Measurements from ENCODE around the gene RAP1GAP2. TPM values are rescaled to one million over a fixed set of nuclear protein-coding genes. Genes with fewer than 3 reads are reported as not detected.
A peak's percentile ranks its signal among the peaks of the same experiment; 100 is the strongest.
"Not testable (repeated sequence)": the region's sequence is repeated elsewhere in the genome, so short reads cannot be mapped to it uniquely, and the experiment has no call there.

The RAP1GAP2 gene
- total RNA-seq, 2 donors from 2014 or later, result 77.3 to 109 TPM

DNA sequence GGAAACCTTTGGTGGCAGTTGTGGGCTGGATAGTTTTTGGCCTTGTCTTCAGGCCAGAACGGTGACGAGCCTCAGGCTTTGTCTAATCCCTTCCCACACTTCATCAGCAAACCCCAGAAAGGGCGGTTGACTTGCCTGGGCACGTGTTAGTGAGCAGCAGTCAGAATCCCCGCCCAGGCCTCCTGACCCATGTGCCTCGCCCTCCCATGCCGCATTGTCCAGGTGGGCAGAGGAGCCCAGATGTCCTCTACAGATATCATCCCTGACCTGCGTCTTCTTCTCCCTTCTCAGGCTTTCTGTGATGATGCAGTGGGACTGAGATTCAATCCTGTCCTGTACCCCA, 184.6 kb downstream of the RAP1GAP2 start:
- Mint-ChIP-seq H3K4me1 (peaks cover 4% of the 10 kb centered on the region), H3K4me3 (no peak overlapping the region), H3K27me3 (no peaks in the 10 kb centered on the region), H3K36me3 (ENCODE audit: low read depth) (peaks cover 5% of the 10 kb centered on the region), H3K27ac (no peak overlapping the region)
- ATAC-seq (no peak), DNase-seq (no peak)
- no peaks in the 10 kb centered on the region for H3K9me3 ChIP-seq (ENCODE audit: control insufficient read depth, low read length, poor library complexity, severe bottlenecking)

- Mint-ChIP-seq H3K4me3 (no peak overlapping the region), H3K36me3 (ENCODE audit: low read depth) (peaks cover 5% of the 10 kb centered on the region), H3K4me1 (peaks cover 3% of the 10 kb centered on the region), H3K27me3 (no peaks in the 10 kb centered on the region), H3K27ac (no peak overlapping the region)
- DNase-seq (no peak), ATAC-seq (no peak)
- no peaks in the 10 kb centered on the region for H3K9me3 ChIP-seq (ENCODE audit: control insufficient read depth, low read length, poor library complexity, severe bottlenecking)
These were observed 185.1 kb downstream of the RAP1GAP2 start for GRCh38 chr17:2981325-2981724.

DNA sequence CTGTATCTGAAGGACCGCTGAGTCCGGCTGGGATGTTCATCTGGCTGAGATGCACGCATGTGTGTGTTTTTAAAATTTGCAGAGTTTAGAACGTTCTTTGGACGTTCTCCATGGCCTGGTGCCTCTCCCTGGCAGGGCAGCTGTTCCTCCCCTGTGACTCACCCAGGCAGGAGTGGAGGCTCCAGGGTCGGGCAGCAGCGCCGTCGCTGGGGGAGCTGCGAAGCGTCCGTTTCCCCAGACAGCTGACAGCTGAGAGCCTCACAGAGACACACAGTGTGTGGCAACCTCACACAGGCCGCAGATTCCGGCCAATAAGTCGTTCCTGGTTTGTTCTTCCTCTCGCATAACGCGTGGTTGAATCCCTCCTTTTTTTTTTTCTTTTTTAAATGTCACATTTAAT, 186.6 kb downstream of the RAP1GAP2 start:
- Mint-ChIP-seq H3K27me3 (no peaks in the 10 kb centered on the region), H3K4me3 (no peak overlapping the region), H3K4me1 (no peaks in the 10 kb centered on the region), H3K36me3 (ENCODE audit: low read depth) (peaks cover 3% of the 10 kb centered on the region), H3K27ac (no peak overlapping the region)
- DNase-seq (no peak), ATAC-seq (no peak)
- no peaks in the 10 kb centered on the region for H3K9me3 ChIP-seq (ENCODE audit: control insufficient read depth, low read length, poor library complexity, severe bottlenecking)

- no peaks in the 10 kb centered on the region for H3K27me3 Mint-ChIP-seq
- DNase-seq (no peak), ATAC-seq (no peak)
- H3K4me3 Mint-ChIP-seq, result no peak overlapping the region
- no peaks in the 10 kb centered on the region for H3K9me3 ChIP-seq (ENCODE audit: control insufficient read depth, low read length, poor library complexity, severe bottlenecking)
- H3K36me3 Mint-ChIP-seq (ENCODE audit: low read depth), result peaks cover 4% of the 10 kb centered on the region
- no peak overlapping the region for H3K27ac Mint-ChIP-seq
- no peaks in the 10 kb centered on the region for H3K4me1 Mint-ChIP-seq
These were observed 187.0 kb downstream of the RAP1GAP2 start for GRCh38 chr17:2983255-2983654.

DNA sequence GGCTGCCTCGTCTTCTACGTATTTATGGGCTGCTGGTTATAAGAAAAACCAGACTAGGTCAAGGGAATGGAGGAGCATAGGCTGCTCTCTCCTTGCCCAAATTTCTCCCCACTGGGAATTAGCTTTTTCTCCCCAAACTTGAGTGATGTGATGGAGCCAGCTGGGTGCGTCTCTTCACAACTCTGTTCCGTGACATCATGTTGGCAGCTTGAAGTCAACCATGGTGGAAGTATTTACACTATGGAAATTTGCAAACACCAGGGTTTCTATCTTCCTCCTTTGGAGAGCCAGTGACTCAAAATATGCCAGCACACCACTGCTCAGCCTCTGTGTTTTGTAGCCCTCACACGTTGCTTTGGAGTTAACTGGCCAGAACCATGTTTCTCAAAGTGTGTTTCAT, 189.1 kb downstream of the RAP1GAP2 start:
- H3K9me3 ChIP-seq (ENCODE audit: control insufficient read depth, low read length, poor library complexity, severe bottlenecking), result no peaks in the 10 kb centered on the region
- Mint-ChIP-seq H3K4me3 (no peak overlapping the region), H3K27ac (no peak overlapping the region), H3K36me3 (ENCODE audit: low read depth) (peaks cover 4% of the 10 kb centered on the region), H3K4me1 (no peaks in the 10 kb centered on the region), H3K27me3 (no peaks in the 10 kb centered on the region)
- DNase-seq (no peak), ATAC-seq (no peak)

DNA sequence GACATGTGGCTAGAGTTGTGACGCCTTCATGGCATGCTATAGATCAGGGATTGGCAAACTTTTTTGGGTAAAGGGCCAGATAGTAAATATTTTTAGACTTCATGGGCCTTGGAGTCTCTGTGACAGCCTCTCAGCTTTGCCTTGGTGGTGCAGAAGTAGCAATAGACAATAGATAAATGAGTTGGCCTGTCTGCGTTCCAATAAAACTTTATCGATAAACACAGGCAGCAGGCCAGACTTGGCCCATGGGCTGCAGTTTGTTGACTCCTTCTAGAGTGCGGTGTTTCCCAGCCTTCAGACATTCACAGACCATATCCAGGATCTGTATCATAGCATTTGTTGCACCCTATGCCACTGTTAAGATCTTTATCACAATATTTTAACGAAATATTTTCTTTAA, 190.7 kb downstream of the RAP1GAP2 start:
- H3K27ac Mint-ChIP-seq, result no peak overlapping the region
- no peaks in the 10 kb centered on the region for H3K27me3 Mint-ChIP-seq
- H3K4me1 Mint-ChIP-seq, result no peaks in the 10 kb centered on the region
- DNase-seq (no peak), ATAC-seq (no peak)
- H3K36me3 Mint-ChIP-seq (ENCODE audit: low read depth), result peaks cover 4% of the 10 kb centered on the region
- H3K9me3 ChIP-seq (ENCODE audit: control insufficient read depth, low read length, poor library complexity, severe bottlenecking), result no peaks in the 10 kb centered on the region
- no peak overlapping the region for H3K4me3 Mint-ChIP-seq

DNA sequence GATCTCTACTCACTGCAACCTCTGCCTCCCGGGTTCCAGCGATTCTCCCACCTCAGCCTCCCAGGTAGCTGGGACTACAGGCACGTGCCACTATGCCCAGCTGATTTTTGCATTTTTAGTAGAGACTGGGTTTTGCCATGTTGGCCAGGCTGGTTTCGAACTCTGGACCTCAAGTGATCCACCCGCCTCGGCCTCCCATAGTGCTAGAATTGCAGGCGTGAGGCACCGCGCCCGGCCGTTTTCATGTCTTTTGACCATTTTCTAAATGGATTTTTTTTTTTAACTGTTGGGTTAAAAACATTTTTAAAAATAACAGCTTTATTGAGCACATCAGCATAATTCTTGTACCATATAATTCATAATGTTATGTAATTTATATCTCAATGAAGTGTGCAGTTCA, 193.2 kb downstream of the RAP1GAP2 start:
- not testable (repeated sequence) for H3K27me3 Mint-ChIP-seq; H3K27ac Mint-ChIP-seq; H3K4me3 Mint-ChIP-seq; H3K9me3 ChIP-seq (ENCODE audit: control insufficient read depth, low read length, poor library complexity, severe bottlenecking); H3K36me3 Mint-ChIP-seq (ENCODE audit: low read depth); DNase-seq; H3K4me1 Mint-ChIP-seq; ATAC-seq

- H3K4me3 Mint-ChIP-seq, result no peak overlapping the region
- no peaks in the 10 kb centered on the region for H3K9me3 ChIP-seq (ENCODE audit: control insufficient read depth, low read length, poor library complexity, severe bottlenecking)
- H3K36me3 Mint-ChIP-seq (ENCODE audit: low read depth), result peaks cover 5% of the 10 kb centered on the region
- H3K27ac Mint-ChIP-seq, result no peak overlapping the region
- H3K4me1 Mint-ChIP-seq, result no peaks in the 10 kb centered on the region
- ATAC-seq (no peak), DNase-seq (no peak)
- no peaks in the 10 kb centered on the region for H3K27me3 Mint-ChIP-seq
These were observed 193.6 kb downstream of the RAP1GAP2 start for GRCh38 chr17:2989855-2990254.

DNA sequence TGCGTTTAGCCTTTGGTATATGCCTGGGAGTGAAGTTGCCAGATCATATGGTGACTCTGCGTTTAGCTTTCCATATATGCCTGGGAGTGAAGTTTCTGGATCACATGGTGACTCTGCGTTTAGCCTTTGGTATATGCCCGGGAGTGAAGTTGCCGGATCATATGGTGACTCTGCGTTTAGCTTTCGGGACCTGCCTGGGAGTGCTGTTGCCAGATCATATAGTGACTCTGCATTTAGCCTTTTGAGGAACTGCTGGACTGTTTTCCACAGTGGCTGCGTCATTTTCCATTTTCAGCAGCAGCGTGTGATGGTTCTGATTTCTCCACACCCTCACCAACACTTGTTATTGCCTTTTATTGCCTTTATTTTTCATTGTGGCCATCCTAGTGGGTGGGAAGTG, 194.2 kb downstream of the RAP1GAP2 start:
- H3K36me3 Mint-ChIP-seq (ENCODE audit: low read depth), result peaks cover 3% of the 10 kb centered on the region
- no peak for DNase-seq
- no peak overlapping the region for H3K4me3 Mint-ChIP-seq
- no peak for ATAC-seq
- H3K4me1 Mint-ChIP-seq, result no peaks in the 10 kb centered on the region
- H3K27ac Mint-ChIP-seq, result no peak overlapping the region
- H3K9me3 ChIP-seq (ENCODE audit: control insufficient read depth, low read length, poor library complexity, severe bottlenecking), result no peaks in the 10 kb centered on the region
- no peaks in the 10 kb centered on the region for H3K27me3 Mint-ChIP-seq

DNA sequence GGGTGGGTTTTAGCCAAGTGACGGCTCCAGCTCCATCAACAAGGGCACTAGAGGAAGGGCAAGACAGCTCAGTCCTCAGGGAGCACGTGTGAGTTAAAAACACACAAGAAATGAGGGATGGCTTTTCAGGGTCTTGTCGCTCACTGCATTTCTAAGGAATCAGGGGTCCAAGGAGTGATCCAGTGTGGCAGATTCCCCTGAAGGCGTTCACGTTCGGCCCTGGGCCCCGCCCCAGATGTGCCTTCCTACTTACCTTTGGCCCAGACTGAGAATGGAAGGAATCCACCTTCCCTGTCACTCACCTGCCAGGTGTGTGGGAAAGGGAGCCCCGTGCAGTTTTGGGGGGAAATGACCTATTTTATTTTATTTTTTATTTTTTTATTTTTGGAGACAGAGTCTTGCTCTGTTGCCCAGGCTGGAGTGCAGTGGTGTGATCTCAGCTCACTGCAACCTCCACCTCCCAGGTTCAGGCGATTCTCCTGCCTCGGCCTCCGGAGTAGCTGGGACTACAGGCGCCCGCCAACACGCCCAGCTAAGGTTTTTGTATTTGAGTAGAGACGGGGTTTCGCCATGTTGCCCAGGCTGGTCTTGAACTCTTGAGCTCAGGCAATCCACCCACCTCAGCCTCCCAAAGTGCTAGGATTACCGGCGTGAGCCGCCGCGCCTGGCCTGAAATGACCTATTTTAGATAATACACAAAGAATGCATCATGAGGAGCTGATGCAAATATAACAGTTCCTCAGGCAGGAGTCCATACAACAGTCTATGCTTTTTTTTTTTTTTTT, 195.3 kb downstream of the RAP1GAP2 start:
- not testable (repeated sequence) for H3K4me1 Mint-ChIP-seq; H3K27me3 Mint-ChIP-seq; H3K36me3 Mint-ChIP-seq (ENCODE audit: low read depth); DNase-seq; ATAC-seq; H3K27ac Mint-ChIP-seq; H3K9me3 ChIP-seq (ENCODE audit: control insufficient read depth, low read length, poor library complexity, severe bottlenecking); H3K4me3 Mint-ChIP-seq

DNA sequence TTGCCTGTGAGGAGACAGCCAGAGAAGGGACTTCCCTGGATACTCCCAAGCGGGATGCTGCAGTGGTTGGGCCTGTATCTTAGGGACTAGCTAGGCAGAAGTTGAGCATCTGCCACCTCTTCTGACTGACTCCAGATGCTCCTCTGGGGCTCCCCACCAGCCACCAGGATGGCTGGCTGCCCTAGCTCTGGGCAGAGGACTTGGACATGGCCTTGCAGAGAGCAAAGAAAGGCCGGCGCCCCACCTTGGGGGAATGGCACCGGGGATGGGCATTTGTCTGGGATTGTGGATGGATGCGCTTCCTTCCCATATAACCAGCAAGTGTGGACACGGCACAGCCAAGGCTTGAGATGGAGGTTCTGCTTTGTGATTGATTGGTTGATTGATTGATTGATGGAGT, 198.2 kb downstream of the RAP1GAP2 start:
- no peaks in the 10 kb centered on the region for H3K9me3 ChIP-seq (ENCODE audit: control insufficient read depth, low read length, poor library complexity, severe bottlenecking)
- Mint-ChIP-seq H3K4me1 (no peaks in the 10 kb centered on the region), H3K27me3 (no peaks in the 10 kb centered on the region), H3K4me3 (no peak overlapping the region), H3K27ac (no peak overlapping the region), H3K36me3 (ENCODE audit: low read depth) (peaks cover 9% of the 10 kb centered on the region)
- ATAC-seq (no peak), DNase-seq (no peak)

- no peaks in the 10 kb centered on the region for H3K4me1 Mint-ChIP-seq
- no peak overlapping the region for H3K27ac Mint-ChIP-seq
- ATAC-seq (no peak), DNase-seq (no peak)
- H3K9me3 ChIP-seq (ENCODE audit: control insufficient read depth, low read length, poor library complexity, severe bottlenecking), result no peaks in the 10 kb centered on the region
- no peak overlapping the region for H3K4me3 Mint-ChIP-seq
- H3K36me3 Mint-ChIP-seq (ENCODE audit: low read depth), result peaks cover 9% of the 10 kb centered on the region
- no peaks in the 10 kb centered on the region for H3K27me3 Mint-ChIP-seq
These were observed 199.1 kb downstream of the RAP1GAP2 start for GRCh38 chr17:2995377-2995776.

DNA sequence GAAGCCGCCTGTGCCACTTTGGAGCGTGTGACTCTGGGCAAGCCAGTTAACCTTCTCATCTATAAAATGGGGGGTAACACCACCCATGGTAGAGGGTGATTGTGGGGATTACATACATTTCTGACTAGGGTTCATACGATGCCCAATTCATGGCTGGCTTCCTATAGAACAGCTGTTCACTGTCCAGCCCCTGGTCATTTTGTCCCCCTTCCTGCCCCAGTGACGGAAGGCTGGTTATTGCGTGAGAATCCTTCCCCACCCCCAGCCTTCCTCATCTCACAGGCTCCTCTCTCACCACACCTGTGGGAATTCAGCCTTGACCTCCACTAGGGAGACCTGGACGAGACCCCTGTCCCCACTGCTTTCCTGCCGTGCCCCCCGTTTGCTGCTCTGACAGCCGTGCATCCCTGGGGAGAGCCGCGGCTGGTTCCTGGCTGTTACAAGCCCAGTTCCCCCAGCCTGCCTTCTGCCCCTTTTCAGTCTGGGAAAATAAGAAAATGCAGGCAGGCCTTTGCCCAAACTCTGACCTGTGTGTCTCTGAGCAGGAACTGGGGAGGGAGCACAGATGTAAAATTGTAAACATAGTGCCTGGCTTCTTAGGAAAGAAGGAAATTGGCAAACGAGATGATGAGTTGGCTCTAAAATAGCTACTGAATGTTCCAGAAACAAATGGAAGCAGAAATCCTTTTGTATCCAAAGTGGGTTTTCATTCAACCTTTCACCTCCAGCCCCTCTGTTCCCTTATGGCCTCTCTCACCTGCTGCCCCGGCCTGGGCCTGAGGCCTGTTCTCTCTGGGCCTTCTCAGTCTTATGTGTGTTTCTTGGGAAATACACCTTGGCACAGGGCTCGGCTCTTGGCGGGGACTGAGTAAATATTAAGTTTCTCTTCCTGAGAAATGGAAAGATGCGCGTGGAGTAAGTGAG, 199.9 kb downstream of the RAP1GAP2 start:
- no peak overlapping the region for H3K4me3 Mint-ChIP-seq
- peak overlapping the region; percentile 32 for H3K27ac Mint-ChIP-seq
- H3K4me1 Mint-ChIP-seq, result no peaks in the 10 kb centered on the region
- DNase-seq (no peak), ATAC-seq (no peak)
- no peaks in the 10 kb centered on the region for H3K9me3 ChIP-seq (ENCODE audit: control insufficient read depth, low read length, poor library complexity, severe bottlenecking)
- H3K36me3 Mint-ChIP-seq (ENCODE audit: low read depth), result peaks cover 9% of the 10 kb centered on the region
- no peaks in the 10 kb centered on the region for H3K27me3 Mint-ChIP-seq
